GM21576 (cell line): ENCODE measurements around the gene CARMIL1.

Experiments
- ATAC-seq: cut with Tn5 transposase; IDR thresholded peaks from one replicate; pipeline ENCODE4 v1.9.1; 2021; ENCODE audit warnings: mild to moderate bottlenecking, moderate library complexity; ENCODE audit not compliant: unreplicated experiment

CARMIL1 gene

DNA sequence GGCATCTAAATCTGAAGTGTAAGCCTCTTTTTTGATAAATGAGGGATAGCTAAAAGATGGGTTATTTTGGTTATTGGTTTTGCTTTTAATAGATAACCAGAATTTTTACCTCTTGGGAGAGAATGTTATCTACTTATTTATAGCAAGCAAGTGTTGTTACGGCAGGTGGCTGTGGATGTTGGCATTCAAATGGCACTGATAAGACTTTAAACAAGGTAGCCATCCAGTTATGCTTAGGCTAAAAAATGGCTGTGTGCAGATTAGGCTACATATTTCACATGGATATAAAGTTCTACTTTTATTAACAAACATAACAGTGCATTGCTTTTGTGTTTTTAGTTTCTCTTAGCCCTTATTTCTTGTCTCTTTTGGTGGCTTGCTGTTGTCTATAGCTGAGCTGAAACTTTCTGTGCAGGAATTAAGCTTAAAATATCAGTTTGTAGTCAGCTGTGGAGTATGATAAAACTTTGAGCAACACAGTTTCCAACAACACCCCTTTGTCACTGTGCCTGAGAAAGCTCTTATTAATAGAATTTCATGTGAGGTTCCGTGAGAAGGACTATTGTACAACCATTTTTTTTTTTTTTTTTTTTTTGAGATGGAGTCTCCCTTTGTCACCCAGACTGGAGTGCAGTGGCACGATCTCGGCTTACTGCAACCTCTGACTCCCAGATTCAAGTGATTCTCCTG is 28.8 kb downstream of the CARMIL1 start:
- ATAC-seq: no peak

DNA sequence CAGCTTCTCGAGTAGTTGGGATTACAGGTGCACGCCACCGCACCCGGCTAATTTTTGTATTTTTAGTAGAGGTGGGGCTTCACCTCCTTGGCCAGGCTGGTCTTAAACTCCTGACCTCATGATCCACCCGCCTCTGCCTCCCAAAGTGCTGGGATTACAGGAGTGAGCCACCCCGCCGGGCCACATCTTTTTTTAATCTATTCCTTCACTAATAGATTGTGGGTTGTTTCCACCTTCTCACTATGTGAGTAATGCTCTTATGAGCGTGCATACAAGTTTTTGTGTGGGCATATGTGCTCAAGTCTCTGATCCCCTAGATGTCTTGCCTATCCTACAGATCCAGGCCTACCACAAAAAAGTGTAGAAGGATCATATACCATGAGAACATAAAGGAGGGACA is 30.7 kb downstream of the CARMIL1 start:
- ATAC-seq: no peak

- ATAC-seq: no peak
Measured at GRCh38 chr6:25311331-25311840, 32.2 kb downstream of the CARMIL1 start.

- ATAC-seq: no peak
Measured at GRCh38 chr6:25312034-25312620, 33.0 kb downstream of the CARMIL1 start.

DNA sequence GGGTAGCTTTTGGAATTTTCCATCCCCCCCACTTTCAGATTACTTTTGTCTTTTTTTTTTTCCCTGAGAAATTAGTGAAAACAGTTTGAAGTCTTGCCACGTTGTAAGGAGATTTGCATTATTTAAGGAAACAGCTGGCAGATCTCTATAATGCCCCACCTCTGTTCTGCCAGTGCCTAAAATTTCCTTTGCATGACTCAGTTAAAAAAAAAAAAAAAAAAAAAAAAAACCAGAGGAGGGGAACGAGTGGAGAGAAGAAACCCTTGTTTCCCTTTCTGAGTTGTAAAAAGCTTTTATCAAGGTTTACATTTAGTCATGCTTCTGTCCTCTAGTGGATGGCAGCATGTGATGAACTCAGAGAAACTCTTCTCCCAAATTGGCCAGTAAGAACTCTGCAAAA is 33.5 kb downstream of the CARMIL1 start:
- ATAC-seq: no peak

GRCh38 chr6:25314509-25315175 is 35.5 kb downstream of the CARMIL1 start:
- no peak for ATAC-seq

DNA sequence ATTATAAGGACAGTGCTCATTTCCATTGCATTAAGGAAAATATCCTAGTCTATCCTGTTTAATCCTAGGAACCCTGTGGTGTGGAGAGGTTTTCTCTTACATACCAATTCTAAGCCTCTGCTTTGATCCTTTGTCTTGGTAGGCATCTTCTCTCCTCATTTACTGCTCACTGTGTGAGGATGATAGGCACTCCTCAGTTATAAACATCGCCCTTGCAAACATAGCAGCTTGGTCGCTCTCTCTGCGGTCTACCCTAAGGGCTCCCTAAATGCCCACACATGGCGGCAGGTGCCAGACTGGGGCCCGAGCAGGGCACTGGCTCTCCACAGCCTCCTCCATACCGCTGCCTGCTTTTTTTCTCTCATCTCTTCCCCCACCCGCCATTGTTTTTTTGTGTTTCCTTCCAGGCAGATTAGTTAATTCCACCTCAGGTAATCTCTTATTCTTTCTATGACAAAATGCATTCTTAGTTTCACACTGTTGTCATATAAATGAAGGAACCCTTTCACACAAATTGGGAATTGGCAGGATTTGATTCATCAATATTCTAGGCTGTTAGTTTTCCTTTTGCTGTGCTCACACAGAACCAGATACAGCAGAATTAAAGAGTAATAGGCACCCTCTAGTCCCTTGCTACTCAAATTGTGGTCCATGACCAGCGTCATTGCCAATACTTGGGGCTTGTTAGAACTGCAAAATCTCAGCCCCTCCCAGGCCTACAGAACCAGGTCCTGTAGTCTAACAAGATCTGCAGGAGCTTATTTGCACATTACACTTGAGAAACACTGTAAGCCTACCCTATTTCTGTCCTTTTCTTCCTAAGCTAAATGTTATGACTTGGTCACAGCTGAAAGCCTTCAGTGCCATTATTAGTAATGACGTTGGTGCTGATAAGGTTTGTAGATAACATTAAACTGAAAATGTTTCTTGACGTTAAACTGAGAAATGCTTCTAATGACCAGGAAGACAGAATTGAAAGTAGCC is 36.3 kb downstream of the CARMIL1 start:
- no peak for ATAC-seq

GRCh38 chr6:25316626-25317025 is 37.5 kb downstream of the CARMIL1 start:
- ATAC-seq: no peak

DNA sequence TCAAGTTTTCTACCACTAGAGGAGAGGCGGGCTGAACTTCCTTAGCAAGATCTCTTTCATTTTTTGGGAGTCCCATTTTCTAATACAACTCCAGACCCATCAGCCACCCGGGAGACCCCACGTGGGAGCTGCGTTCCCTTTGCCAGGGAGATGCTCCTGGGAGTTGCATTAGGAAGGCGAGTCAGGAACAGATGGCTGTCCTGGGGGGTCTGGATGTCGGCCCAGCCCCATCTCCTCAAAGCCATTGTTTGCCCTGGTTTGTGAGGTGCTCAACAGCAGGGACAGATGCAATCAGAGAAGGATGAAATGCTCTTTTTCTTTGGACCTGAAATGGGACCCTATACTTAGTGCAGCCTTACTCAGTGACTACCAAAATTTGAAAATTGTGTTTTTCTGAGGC is 39.4 kb downstream of the CARMIL1 start:
- no peak for ATAC-seq

- ATAC-seq: no peak
Measured at GRCh38 chr6:25320459-25320858, 41.3 kb downstream of the CARMIL1 start.

DNA sequence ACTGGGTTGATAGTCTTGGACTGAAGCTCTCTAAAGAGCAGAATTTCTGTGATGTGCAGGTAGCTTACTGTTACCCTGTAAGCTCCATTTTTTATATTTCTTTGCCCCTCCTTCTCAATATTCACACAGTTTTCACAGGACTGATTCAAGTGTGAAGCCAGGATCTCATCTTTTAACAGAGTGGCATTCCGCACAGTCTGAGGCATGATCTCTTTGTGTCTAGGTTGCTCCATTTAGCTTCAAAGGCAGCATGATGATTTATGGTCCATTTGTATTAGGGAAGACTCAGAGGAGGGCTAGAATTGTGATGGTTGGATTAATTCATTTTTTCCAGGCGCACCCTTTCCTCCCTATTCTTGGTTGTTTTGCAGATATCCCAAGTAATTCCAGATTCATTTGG is 43.5 kb downstream of the CARMIL1 start:
- ATAC-seq: no peak

DNA sequence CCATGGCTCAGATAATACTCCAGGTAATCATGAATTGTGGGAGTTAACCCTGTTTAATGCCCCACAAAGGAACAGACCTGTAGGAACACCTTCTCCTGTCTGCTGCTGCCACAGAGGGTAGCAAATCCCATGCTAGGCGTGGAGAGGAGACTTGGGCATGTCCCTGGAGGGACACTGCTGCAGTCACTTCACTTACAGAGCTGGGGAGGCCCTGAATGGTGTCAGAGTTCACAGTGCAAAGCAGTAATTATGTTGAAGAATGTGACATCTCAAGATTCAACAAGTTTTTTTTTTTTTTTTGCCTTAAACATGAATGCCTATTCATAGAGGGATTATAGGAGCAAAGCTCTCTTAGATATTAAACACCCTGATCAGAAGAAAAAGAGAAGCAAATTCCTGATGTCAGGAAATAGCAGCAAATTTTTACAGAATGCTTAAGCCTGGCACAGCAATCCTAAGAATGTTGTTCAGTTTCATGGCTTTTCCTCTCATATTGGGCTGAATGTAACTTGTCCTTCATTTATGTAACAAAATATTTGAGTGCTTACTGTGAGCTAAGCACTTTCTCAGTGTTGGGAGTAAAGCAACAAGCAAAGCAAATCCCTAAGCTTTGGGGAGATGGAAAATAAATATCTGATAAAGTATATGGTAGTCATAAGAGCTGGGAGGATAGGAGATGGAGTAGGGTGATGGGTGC is 45.0 kb downstream of the CARMIL1 start:
- no peak for ATAC-seq

DNA sequence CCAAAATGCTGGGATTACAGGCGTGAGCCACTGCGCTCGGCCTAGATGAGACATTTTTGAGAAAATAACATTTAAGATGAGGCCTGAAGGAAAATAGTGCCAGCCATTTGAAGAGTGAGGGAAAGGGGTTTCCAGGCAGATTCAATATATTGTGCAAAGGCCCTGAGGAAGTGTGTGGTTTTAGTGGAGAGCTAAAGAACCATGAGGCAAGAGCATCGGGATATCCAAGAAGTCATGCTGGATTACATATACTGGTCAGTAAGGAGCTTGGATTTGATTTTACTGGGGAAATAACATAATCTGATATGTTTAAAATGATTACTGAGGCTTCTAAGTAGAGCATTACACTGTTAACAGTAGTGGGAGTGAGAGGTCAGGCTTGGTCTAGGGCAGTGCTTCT is 47.0 kb downstream of the CARMIL1 start:
- ATAC-seq: no peak

DNA sequence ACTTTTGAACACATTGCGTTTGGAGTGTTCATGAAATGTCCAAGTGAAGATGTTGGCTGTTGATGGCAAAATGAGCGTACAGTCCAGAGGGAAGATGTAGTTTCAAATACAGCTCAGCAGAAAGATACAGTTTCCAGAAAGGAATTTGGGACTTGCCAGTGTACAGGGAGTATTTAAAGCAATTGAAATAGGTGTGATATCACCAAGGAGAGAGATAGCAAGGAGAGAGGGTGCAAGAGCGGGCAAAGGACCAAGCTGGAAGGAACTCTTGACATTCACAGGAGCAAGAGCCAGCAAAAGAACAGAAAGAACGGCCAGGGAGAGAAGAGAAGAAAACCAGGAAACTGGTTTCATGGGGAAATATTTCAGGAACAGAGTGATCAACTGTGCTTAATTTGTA is 47.8 kb downstream of the CARMIL1 start:
- no peak for ATAC-seq

DNA sequence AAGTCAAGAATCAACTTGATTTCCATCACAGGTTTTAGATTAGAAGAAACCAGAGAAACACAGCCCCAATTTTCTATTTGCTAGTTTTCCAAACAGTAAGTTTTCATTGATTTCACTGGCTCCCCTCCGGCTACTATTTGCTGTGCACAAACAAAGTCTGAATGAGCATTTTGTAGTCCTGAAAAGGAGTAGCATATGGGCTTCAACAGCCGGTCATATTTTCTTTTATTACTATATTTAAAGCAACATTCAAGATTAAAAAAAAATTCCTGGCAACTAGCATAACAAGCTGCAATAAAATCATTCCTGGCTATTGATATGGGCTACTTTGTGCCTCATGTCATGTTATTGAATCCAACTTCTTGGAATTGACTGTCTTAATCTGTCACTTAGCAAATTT is 48.3 kb downstream of the CARMIL1 start:
- ATAC-seq: no peak

GRCh38 chr6:25329161-25329817 is 50.1 kb downstream of the CARMIL1 start:
- ATAC-seq: no peak

- ATAC-seq: no peak
Measured at GRCh38 chr6:25329982-25330381, 50.8 kb downstream of the CARMIL1 start.

GRCh38 chr6:25330796-25331685 is 51.9 kb downstream of the CARMIL1 start:
- ATAC-seq: no peak

DNA sequence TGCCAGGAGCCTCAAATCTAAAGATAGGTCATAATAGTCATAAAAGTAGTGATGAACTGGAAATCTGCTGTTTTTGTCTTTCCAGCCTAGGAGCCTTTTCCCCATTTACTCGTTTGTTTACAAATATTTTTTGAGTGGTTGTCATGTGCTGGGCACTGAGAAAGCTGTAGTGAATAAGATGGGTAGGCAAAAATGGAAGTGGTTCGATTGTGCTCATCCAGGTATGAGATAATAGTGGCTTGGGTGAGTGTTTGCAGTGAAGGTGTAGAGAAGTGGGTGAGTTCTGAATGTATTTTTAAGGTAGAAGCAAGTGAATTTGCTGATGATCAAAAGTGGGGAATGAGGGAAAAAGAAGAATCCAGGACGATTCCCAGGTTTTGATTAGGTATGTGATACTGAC is 53.0 kb downstream of the CARMIL1 start:
- no peak for ATAC-seq
